ACHN (cell line): ENCODE results near the gene PDGFRB.

ENCODE experiments used
- DNase-seq: peaks from one replicate; pipeline ENCODE4 v3.0.0-alpha.2; 2015
- in situ Hi-C: cut with HindIII; loops from 2 replicates; pipeline ENCODE4 v1.10.0; 2017; ENCODE audit warnings: low sequenced_read_pairs, low pct_ligation_motif_present, low pct_unique_long_range_greater_than_20kb

Gene PDGFRB

GRCh38 chr5:150123542-150123941 lies 32.1 kb downstream of the PDGFRB start:
- in situ Hi-C loops = no loop called here
- DNase-seq = no peak

DNA sequence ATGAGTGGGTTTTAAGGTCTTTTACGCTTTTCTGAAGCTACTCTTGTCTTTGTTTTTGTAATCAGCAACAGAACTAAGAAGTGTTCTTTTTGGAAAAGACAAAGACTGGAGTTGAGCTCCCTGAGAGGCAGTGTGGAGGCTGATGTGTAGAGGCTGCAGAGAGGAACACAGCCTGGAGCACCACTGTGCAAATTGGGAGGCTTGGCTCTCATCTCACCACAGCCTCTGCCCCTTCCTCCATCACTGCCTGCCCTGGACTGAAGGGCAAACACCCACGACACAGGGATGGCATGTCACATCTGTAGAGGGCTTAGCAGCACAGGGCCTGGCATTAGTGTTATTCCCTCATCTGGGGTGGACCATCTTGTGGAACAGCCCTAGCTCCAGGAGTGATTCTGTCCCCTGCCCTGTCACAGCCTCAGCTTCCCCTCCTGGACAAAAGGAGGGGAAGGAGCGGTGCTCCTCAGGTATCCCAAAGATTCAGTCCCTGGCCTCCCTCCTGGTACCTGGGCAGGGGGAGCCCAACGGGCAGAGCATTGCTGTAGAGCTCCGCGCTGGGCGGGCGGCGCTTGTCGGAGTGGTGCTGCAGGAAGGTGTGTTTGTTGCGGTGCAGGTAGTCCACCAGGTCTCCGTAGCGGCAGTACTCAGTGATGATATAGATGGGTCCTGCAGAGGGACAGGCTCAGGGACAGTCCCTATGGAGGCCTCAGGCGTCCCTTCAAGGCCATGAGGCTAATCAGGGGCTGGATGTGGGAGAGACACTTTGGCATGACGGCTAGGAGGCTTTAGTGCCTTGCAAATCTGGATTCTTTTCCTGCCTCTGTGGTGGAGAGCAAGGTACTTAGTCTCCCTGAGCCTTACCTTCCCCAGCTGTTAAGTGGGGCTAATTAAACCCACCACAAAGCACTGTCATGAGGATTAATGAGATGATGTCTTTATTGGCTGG lies 32.8 kb downstream of the PDGFRB start:
- no peak for DNase-seq
- in situ Hi-C loops = no loop called here

- DNase-seq = peak; percentile 33
- in situ Hi-C loops = no loop called here
Measured at GRCh38 chr5:150122158-150122510, 33.5 kb downstream of the PDGFRB start.

- in situ Hi-C loops = no loop called here
Measured at GRCh38 chr5:150121448-150122157, 34.0 kb downstream of the PDGFRB start.

DNA sequence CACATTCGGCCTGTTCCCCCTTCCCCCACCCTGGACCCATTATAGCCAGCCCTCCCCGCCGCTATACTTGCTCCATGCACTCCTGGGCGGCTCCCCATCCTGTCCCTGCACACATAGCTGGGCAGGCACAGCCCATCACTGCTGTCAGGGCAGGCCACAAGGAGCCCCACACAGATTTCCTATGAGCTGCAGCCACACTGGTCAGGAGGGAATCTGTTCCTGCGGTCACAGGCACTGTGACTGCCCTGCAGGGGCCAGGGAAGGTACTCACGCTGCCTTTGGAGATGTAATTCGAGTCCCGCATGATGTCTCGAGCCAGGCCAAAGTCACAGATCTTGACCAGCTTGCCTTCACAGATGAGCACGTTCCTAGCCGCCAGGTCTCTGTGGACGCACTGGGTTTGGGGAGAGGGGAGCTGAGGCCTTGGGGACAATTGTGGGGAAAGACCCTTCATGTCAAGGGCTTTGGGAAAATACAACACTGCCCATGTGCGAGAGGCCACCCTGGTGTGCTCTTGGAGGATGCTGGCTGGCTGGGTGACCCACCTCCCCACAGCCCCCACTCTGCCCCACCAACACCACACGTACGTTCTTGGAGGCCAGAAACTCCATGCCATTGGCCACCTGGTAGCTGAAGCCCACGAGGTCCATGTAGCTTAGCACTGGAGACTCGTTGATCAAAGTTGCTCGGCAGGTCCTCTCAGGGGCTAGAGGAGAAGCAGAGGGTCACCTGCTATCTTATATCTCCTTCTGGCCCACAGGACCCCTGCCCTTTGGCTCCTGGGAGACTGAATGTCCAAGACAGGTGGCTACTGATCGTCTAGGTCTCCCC lies 34.8 kb downstream of the PDGFRB start:
- DNase-seq = no peak
- in situ Hi-C loops = no loop called here

More at GRCh38 chr5:150121448-150122157, 34.0 kb downstream of the PDGFRB start:
- no peak for DNase-seq

GRCh38 chr5:150120062-150120441 lies 35.6 kb downstream of the PDGFRB start:
- in situ Hi-C loops = no loop called here
- no peak for DNase-seq

GRCh38 chr5:150119421-150120061 lies 36.1 kb downstream of the PDGFRB start:
- in situ Hi-C loops = no loop called here
- no peak for DNase-seq

GRCh38 chr5:150118561-150119229 lies 37.0 kb downstream of the PDGFRB start:
- no peak for DNase-seq
- in situ Hi-C loops = no loop called here

- in situ Hi-C loops = no loop called here
- no peak for DNase-seq
Measured at GRCh38 chr5:150117945-150118560, 37.6 kb downstream of the PDGFRB start.

DNA sequence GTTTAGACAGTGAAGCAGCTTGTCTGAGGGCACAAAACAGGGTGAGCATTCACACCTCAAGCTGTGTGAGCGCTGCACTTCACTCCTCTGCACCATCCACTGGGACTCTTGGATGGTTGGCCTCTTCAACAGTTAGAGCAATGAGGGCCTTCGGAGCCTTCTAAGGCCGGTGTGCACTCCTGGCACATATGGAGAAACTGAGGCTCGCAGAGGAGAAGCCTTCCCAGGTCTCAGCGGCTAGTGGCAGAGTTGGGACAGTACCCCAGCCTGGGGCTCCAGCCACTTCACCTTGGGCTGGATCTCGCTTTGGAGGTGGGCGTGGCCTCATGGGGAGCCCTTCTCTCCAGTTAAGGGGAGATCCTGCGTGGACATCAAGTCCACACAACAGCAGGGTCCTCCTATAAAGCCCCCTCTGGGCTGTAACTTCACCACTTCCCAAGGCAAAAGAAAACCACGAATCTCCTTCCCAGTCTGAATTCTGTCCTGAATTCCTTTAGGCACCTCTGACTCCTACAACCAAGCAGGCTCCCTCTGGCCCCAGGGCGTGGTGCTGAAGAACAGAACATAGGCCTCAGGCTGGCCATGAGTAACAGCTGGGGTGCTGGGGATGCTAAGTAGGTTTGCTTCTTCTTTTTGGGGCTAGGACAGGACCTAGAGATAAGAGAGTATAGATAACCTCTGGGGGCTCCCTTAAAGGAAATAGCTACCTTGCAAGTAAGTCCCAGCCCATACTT lies 38.8 kb downstream of the PDGFRB start:
- DNase-seq = no peak
- in situ Hi-C loops = no loop called here

DNA sequence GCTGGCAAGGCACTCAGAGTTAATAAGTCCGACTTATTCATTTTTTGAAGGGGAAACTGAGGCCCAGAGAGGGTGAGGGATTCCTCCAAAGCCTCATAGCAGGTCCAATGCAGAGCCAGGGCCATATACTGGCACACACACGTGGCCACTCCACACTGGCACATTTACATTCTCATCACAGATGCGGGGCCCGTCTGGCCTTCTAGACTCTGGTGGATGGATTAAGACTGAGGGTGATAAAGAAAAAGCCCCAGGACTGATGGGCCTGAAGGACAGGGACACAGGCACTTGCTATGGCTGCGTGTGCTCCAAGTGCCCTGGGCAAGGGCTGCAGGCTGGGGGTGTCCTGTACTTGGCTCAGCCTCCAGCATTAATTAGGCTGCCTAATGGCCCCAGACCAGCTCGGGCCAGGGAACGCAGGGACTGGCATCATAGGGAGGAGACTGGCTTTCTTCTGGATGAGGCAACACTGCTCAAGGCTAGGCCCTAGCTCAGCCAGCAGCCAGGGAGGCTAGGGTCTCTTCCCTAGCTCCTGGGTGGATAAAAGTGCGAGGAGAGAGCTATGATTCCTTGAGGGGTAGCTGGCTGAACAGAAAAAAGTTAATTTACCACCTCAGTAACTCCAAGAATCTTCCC lies 40.8 kb downstream of the PDGFRB start:
- in situ Hi-C loops = no loop called here
- no peak for DNase-seq

GRCh38 chr5:150114102-150114641 lies 41.5 kb downstream of the PDGFRB start:
- DNase-seq = no peak
- in situ Hi-C loops = no loop called here

DNA sequence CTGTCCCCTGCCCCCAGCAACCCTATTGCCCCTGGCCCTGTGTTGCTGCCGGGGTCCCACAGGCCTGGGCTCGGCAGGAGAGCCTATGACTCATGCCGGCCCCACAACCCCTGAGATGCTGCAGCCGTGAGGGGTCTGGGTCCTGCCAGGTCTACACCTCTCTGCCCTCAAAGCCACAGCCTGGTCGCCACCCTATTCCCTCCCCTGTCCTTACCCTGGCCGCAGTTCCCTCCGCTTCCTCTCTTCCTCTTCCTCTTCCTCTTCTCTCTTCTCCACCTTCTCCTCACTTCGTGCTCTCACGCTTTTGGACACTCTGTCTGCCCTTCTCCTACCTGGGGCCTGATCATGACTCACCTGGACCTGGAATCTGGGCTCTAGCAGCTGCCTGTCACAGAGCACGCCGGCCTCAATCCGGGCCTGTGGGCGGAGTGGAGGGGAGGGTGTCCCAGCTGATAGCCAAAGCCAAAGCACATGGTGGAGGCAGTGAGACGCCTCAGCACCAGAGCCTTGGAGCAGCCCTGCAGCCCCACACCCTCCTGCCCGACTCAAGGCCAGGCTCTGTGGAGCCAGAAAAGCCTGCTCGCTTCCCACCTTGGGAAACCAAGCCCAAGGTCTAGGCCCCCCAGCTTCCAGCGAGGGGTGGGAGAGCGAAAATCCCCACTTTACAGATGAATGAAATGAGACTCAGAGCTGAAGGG lies 42.4 kb downstream of the PDGFRB start:
- in situ Hi-C loops = no loop called here
- no peak for DNase-seq

DNA sequence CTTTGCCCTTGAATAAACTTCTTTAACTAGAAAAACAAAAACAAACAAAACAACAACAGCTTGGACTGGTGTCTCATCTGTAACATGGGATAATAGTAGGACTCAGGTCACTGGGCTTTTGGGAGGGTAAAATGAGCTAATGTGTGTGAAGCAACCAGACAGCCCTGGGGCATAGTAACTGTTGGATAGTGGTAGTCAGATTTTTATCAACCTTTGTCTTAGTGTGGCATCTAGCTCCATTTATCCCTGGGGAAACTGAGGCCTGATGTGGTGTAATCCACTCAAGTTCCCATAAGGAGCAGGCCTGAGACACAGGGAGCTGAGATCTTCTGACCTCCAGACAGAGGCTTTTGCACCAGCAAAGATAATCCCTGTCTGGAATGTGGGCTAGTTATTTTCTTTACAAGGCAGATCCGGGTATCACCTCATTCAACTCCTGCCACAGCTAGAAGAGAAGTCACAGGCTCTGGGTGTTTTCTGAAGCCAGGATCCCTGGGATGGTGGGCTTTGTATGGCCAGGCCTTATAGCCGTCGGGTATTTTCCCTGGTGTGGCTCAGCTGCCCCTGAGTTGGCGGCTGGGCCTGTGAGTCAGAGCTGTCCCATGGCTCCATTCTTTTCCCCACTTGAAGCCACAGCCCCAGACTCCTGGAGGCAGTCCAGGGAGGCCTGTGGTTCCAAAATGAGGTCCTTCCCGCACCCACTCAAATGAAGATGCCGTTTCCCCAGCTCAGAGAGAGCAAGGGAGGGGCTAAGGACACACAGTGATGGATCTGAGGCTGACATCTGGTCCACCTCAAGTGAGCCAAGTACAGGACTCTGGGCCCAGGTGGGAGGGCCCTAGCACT lies 43.2 kb downstream of the PDGFRB start:
- peak; percentile 20 for DNase-seq
- in situ Hi-C loops = no loop called here

DNA sequence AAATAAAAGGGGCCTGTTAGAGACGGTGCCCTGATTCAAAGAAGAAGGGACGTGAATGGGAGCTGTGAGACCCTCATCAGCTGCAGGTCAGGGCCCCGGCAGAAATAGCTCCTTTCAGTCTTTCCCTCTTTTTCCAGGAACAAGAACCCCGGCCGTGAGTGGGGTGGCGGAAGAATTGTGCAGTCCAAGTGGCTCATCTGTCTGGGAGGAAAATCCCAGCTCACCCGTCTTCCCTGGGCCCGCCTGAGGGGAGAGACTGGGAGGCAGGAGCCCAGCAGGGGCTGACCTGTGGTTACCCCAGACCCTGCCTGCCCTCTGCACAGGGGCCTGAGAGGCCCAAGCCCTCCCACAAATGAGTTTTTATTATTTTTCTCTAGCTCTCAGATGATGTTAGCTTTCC lies 44.5 kb downstream of the PDGFRB start:
- in situ Hi-C loops = no loop called here
- DNase-seq = no peak
